A549 treated with AZD9567 at 1 μM for 4 hours (cell line): Measurements from ENCODE around the gene MED22. TPM values are rescaled to one million over a fixed set of nuclear protein-coding genes. Genes with fewer than 3 reads are reported as not detected.

Source experiments
- total RNA-seq: library from RNA; stranded (reverse); fragments of 200-300 nt; extraction: Qiagen RNA extraction; gene quantifications from 5 replicates; pipeline ENCODE4 v1.2.3, GENCODE V29; 2022; ENCODE audit not compliant: insufficient read depth

The MED22 gene
- 22.0 to 29.7 TPM (median 28.3 TPM) in 5 replicates for total RNA-seq

DNA sequence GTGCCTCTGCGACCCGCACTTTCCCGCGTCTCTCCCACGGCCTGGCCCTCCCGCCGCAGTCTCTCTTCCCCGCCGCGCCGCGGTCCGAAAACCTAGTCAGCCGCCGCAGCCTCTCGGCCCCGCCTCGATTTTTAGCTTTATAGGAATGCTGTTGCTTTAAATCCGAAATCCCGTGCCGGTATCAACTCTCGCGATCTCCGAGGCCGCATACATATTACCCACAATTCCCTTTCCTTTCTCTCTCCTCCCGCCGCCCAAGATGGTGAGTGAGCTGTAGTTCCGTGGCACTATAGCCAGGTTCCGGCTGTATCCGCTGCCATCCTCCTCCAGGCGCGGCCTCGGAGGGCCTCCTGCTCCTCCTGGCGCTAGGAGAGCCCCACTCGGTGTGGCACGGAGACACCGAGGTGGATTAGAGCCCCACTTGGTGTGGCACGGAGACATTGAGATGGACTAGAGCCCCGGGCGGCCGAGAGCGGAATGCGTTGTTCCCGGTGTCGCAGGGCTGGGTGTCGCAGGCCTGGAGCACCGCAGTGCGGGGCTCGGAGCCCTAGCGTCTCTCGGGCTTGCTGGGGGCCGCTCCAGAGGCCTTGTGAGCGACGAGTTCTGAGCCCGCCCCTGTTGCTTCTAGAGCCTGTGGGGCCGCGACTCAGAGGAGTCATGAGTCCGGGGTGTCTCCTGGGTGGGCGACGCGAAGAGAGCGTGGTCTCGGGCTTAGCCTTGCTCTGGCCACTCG is at the start of gene MED22, which contains the start of gene RPL7A:
Gene MED22, minus strand, starts transcription at position 147 of the 733 bp plus-strand sequence. CDS start 1,469 bp downstream, outside the sequence.
Gene RPL7A, plus strand, starts transcription at position 234 of the 733 bp plus-strand sequence. Its CDS starts 26 bp downstream, at position 260.

GRCh38 chr9:133375724-133376654 is 28.1 kb upstream of the MED22 start, which contains the start of the genes STKLD1 and SURF4:
Gene STKLD1, plus strand, starts transcription at chr9:133376366. Its CDS starts 108 bp downstream, at chr9:133376474.
Gene SURF4, minus strand, starts transcription at chr9:133376060. Its CDS starts 91 bp downstream, at chr9:133375969.

GRCh38 chr9:133356391-133357091 is 8.6 kb upstream of the MED22 start, which contains the start of the genes SURF1 and SURF2:
Gene SURF1, minus strand, starts transcription at chr9:133356487. Its CDS starts 34 bp downstream, at chr9:133356453.
Gene SURF2, plus strand, starts transcription at chr9:133356550. Its CDS starts 43 bp downstream, at chr9:133356593.

DNA sequence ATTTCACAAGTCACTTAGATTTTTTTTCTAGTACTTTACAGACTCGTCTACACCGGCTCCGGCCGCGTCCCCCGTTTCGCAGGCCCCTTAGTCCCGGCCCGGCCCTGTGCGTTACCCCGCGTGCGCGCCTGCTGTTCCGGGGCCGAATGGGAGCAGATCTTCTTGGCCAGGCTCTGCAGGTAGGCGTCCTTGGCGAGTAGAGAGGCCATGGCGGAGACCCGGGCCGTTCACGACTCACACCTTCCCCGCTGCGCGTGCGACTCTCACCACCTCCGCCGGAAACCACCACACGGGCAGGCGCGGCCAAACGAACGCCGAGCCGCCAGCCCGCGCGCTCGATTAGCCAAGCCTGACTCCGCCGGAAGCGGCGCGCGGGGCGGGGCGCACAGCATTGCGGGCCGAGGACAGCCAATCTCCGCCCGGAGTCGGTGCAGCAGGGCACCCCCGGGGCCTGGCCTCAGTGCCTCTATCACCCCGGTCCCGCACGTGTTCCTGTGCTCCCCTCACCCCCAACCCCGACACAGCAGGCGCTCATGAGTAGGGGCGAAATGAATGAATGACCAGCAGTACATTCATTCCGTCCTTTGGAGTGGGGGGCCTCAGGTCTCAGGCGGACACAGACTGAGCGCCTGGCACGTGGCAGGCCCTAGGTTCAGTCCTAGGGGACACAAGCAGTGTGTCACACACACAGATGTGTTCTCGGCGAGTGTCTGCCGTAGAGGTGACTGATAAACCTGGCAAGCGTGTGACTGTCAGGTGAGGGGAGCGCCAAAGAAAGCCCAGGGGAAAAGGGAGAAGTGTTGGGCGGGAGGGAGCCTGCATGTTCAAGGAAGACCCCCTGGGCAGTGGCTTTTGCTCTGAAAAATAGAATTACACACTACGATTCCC is 11.8 kb downstream of the MED22 start, which contains the start of gene SURF6:
Gene SURF6, minus strand, starts transcription at position 265 of the 888 bp plus-strand sequence. Its CDS starts 56 bp downstream, at position 209.

Other genes starting within 250 kb of the MED22 start
- 20.4 to 30.5 TPM (median 27.1 TPM) in 5 replicates for gene RALGDS, start 226.9 kb downstream of the MED22 start, total RNA-seq
- gene GBGT1, start 184.2 kb downstream of the MED22 start, total RNA-seq = 1.7 to 2.0 TPM (median 1.7 TPM) in 4 of 5 replicates, not detected in the other
- not detected in 5 replicates for gene OBP2B, start 138.9 kb downstream of the MED22 start, total RNA-seq
- not detected in 5 replicates for gene ABO, start 72.9 kb downstream of the MED22 start, total RNA-seq
- gene SURF6, start 11.9 kb downstream of the MED22 start, total RNA-seq = 18.0 to 32.3 TPM (median 26.1 TPM) in 5 replicates
- 3,359 to 3,571 TPM (median 3,504 TPM) in 5 replicates for gene RPL7A, start 87 bp upstream of the MED22 start, total RNA-seq
- 43.9 to 54.8 TPM (median 47.5 TPM) in 5 replicates for gene SURF1, start 8.4 kb upstream of the MED22 start, total RNA-seq
- 38.4 to 57.3 TPM (median 52.3 TPM) in 5 replicates for gene SURF2, start 8.4 kb upstream of the MED22 start, total RNA-seq
- 191 to 201 TPM (median 199 TPM) in 5 replicates for gene SURF4, start 27.9 kb upstream of the MED22 start, total RNA-seq
- 0.54 to 1.1 TPM (median 0.81 TPM) in 4 of 5 replicates, not detected in the other for gene STKLD1, start 28.2 kb upstream of the MED22 start, total RNA-seq
- 32.2 to 36.8 TPM (median 33.9 TPM) in 5 replicates for gene REXO4, start 69.9 kb upstream of the MED22 start, total RNA-seq
- 0.46 to 3.2 TPM (median 0.55 TPM) in 5 replicates for gene ADAMTS13, start 74.2 kb upstream of the MED22 start, total RNA-seq
- 4.1 to 5.8 TPM (median 4.6 TPM) in 5 replicates for gene CACFD1, start 111.8 kb upstream of the MED22 start, total RNA-seq
- 18.5 to 22.2 TPM (median 21.0 TPM) in 5 replicates for gene SLC2A6, start 131.0 kb upstream of the MED22 start, total RNA-seq
- gene MYMK, start 176.8 kb upstream of the MED22 start, total RNA-seq = not detected in 5 replicates
- gene ADAMTSL2, start 186.6 kb upstream of the MED22 start, total RNA-seq = 0.05 TPM in 1 of 5 replicates, not detected in the others